ENCODE results near the gene TSEN54.

The TSEN54 gene

GRCh38 chr17:75503976-75504346 is 12.4 kb upstream of the TSEN54 start:
- no peak for DNase-seq (ENCODE audit: low read depth)

- peak; percentile 52 for DNase-seq (ENCODE audit: low read depth)
Observed at GRCh38 chr17:75504347-75505151, 11.8 kb upstream of the TSEN54 start.

- DNase-seq (ENCODE audit: low read depth), result no peak
Observed at GRCh38 chr17:75505152-75505409, 11.2 kb upstream of the TSEN54 start.

GRCh38 chr17:75505640-75506039 is 10.7 kb upstream of the TSEN54 start:
- no peak for DNase-seq (ENCODE audit: low read depth)

- DNase-seq (ENCODE audit: low read depth), result no peak
Observed at GRCh38 chr17:75506134-75506533, 10.2 kb upstream of the TSEN54 start.

- no peak for DNase-seq (ENCODE audit: low read depth)
Observed at GRCh38 chr17:75506888-75507287, 9.4 kb upstream of the TSEN54 start.

- no peak for DNase-seq (ENCODE audit: low read depth)
Observed at GRCh38 chr17:75507733-75508719, 8.3 kb upstream of the TSEN54 start.

GRCh38 chr17:75508931-75509361 is 7.4 kb upstream of the TSEN54 start:
- DNase-seq (ENCODE audit: low read depth), result no peak

GRCh38 chr17:75509528-75510258 is 6.6 kb upstream of the TSEN54 start:
- DNase-seq (ENCODE audit: low read depth), result no peak

GRCh38 chr17:75511270-75511609 is 5.1 kb upstream of the TSEN54 start:
- no peak for DNase-seq (ENCODE audit: low read depth)

- no peak for DNase-seq (ENCODE audit: low read depth)
Observed at GRCh38 chr17:75511610-75512575, 4.4 kb upstream of the TSEN54 start.

GRCh38 chr17:75512926-75513640 is 3.2 kb upstream of the TSEN54 start:
- peak; percentile 47 for DNase-seq (ENCODE audit: low read depth)

- no peak for DNase-seq (ENCODE audit: low read depth)
Observed at GRCh38 chr17:75513641-75514000, 2.7 kb upstream of the TSEN54 start.

GRCh38 chr17:75514299-75514918 is 1.9 kb upstream of the TSEN54 start:
- peak; percentile 60 for DNase-seq (ENCODE audit: low read depth)

GRCh38 chr17:75514919-75515495 is 1.3 kb upstream of the TSEN54 start:
- peak; percentile 42 for DNase-seq (ENCODE audit: low read depth)

- peak; percentile 93 for DNase-seq (ENCODE audit: low read depth)
Observed at GRCh38 chr17:75515496-75516254, 653 bp upstream of the TSEN54 start, which contains the start of gene CASKIN2. Gene CASKIN2, minus strand, starts transcription at chr17:75515537. Its CDS starts 1,733 bp downstream, at chr17:75513804.

GRCh38 chr17:75516619-75517296 is 430 bp downstream of the TSEN54 start:
- peak; percentile 56 for DNase-seq (ENCODE audit: low read depth)

GRCh38 chr17:75517297-75517865 is 1.1 kb downstream of the TSEN54 start:
- peak; percentile 28 for DNase-seq (ENCODE audit: low read depth)
